ENCODE results near the gene C9orf78. TPM values are rescaled to one million over a fixed set of nuclear protein-coding genes. Genes with fewer than 3 reads are reported as not detected.

The C9orf78 gene
- total RNA-seq, 6 experiments from 2014 or later: 25.2 to 39.8 (median 33.5) TPM

- peaks cover 0 to 19% (median 6%) of the 10 kb centered on the region in 4 donors for H3K4me1 ChIP-seq
- H3K36me3 ChIP-seq: peaks cover 0 to 31% (median 4%) of the 10 kb centered on the region in 4 donors
- TF ChIP-seq POLR2A (IDR thresholded peaks at IDR 0.05) (no peak), CTCF (IDR thresholded peaks at IDR 0.05) (no peak)
- intact Hi-C loops (cut with DNase I): no loop called here
- H3K27ac ChIP-seq: no peak overlapping the region
- DNase-seq (no peak), ATAC-seq (no peak)
- H3K27me3 ChIP-seq: no peaks in the 10 kb centered on the region
- no peak overlapping the region for H3K4me3 ChIP-seq
- WGBS (ENCODE audit: insufficient coverage, low coverage, low lambda C conversion rate, missing lambda C conversion rate): 75% methylated on average over 2 of the region's 11 CpGs
- no peaks in the 10 kb centered on the region for H3K9me3 ChIP-seq
These were observed 19.8 kb downstream of the C9orf78 start for GRCh38 chr9:129815278-129815677.

- intact Hi-C loops (cut with DNase I): no loop called here
- Histone ChIP-seq H3K27ac (no peak overlapping the region), H3K36me3 (peaks cover 0 to 31% (median 3%) of the 10 kb centered on the region in 4 donors), H3K27me3 (no peaks in the 10 kb centered on the region), H3K4me3 (no peak overlapping the region), H3K4me1 (peaks cover 0 to 19% (median 6%) of the 10 kb centered on the region in 4 donors), H3K9me3 (no peaks in the 10 kb centered on the region)
- TF ChIP-seq CTCF (IDR thresholded peaks at IDR 0.05) (no peak), POLR2A (IDR thresholded peaks at IDR 0.05) (no peak)
- peak in 1 of 4 donors; percentile 12 for ATAC-seq
- no peak for DNase-seq
- 84% methylated on average over 6 of the region's 17 CpGs for WGBS (ENCODE audit: insufficient coverage, low coverage, low lambda C conversion rate, missing lambda C conversion rate)
These were observed 20.4 kb downstream of the C9orf78 start for GRCh38 chr9:129814432-129815223.

- 75% methylated on average over 8 of the region's 9 CpGs for WGBS (ENCODE audit: insufficient coverage, low coverage, low lambda C conversion rate, missing lambda C conversion rate)
- Histone ChIP-seq H3K36me3 (peaks cover 0 to 34% (median 5%) of the 10 kb centered on the region in 4 donors), H3K4me3 (no peak overlapping the region), H3K4me1 (peaks cover 0 to 19% (median 6%) of the 10 kb centered on the region in 4 donors), H3K27me3 (no peaks in the 10 kb centered on the region), H3K9me3 (no peaks in the 10 kb centered on the region), H3K27ac (no peak overlapping the region)
- no peak for TF ChIP-seq CTCF (IDR thresholded peaks at IDR 0.05)
- no peak for TF ChIP-seq POLR2A (IDR thresholded peaks at IDR 0.05)
- intact Hi-C loops (cut with DNase I): no loop called here
- ATAC-seq (no peak), DNase-seq (no peak)
These were observed 21.4 kb downstream of the C9orf78 start for GRCh38 chr9:129813661-129814060.

GRCh38 chr9:129812385-129812784 lies 22.7 kb downstream of the C9orf78 start:
- TF ChIP-seq CTCF (IDR thresholded peaks at IDR 0.05): no peak
- TF ChIP-seq POLR2A (IDR thresholded peaks at IDR 0.05): no peak
- Histone ChIP-seq H3K27me3 (no peaks in the 10 kb centered on the region), H3K9me3 (no peaks in the 10 kb centered on the region), H3K27ac (peak overlapping the region in 1 of 3 donors; percentile 87), H3K4me3 (no peak overlapping the region), H3K4me1 (peaks cover 0 to 19% (median 6%) of the 10 kb centered on the region in 4 donors), H3K36me3 (peaks cover under 1 to 25% (median 5%) of the 10 kb centered on the region in 4 donors)
- intact Hi-C loops (cut with DNase I): no loop called here
- no peak for DNase-seq
- 100% methylated on average over 1 of the region's 9 CpGs for WGBS (ENCODE audit: insufficient coverage, low coverage, low lambda C conversion rate, missing lambda C conversion rate)
- no peak for ATAC-seq
